ENCODE data around the gene CD244.
"Not testable (repeated sequence)": the region's sequence is repeated elsewhere in the genome, so short reads cannot be mapped to it uniquely, and the experiment has no call there.

CD244 gene

GRCh38 chr1:160862203-160863060 is at the start of gene CD244:
CD244 (minus strand) TSS chr1:160862887; CDS start chr1:160862677, 210 bp downstream.
- DNase-seq (ENCODE audit: low read depth, low spot score) = no peak

GRCh38 chr1:160911925-160912324 is 49.2 kb upstream of the CD244 start:
- no peak for DNase-seq (ENCODE audit: low read depth, low spot score)

DNA sequence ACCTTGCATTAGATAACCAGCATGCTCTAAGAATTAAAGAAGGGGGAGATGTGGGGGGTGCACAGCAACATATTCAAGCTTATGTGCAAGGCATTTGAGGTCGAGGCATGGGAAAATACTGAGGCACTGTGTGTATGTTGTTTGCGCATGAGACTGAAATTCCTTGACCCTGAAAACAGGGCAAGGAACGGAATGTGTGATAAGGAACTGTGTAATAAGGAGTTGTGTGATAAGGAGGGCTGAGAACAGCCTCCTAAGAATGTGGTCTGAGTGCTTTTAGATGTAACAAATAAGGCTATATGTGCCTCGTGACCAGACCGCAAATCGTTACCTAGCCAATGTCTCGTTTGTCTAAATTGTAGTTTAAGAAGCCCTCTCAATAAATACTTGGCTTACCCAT is 48.8 kb upstream of the CD244 start:
- DNase-seq (ENCODE audit: low read depth, low spot score) = no peak

DNA sequence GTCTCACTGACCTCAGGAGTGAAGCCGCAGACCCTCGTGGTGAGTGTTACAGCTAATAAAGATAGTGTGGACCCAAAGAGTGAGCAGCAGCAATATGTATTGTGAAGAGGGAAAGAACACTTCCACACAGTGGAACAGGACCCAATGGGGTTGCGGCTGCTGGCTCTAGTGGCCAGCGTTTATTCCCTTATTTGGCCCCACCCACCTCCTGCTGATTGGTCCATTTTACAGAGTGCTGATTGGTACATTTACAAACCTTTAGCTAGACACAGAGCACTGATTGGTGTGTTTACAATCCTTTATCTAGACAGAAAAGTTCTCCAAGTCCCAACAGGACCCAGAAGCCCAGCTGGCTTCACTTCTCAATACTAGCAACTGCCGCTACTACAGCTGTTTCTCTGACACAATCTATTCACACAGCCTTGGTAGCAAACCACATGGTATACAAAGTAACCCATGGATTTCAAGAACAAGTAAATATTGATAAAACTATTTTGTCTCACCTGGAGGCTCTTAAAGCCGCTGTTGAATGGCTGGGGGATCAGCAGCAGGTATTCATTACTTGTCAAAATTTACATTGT is 47.6 kb upstream of the CD244 start:
- DNase-seq (ENCODE audit: low read depth, low spot score) = no peak

DNA sequence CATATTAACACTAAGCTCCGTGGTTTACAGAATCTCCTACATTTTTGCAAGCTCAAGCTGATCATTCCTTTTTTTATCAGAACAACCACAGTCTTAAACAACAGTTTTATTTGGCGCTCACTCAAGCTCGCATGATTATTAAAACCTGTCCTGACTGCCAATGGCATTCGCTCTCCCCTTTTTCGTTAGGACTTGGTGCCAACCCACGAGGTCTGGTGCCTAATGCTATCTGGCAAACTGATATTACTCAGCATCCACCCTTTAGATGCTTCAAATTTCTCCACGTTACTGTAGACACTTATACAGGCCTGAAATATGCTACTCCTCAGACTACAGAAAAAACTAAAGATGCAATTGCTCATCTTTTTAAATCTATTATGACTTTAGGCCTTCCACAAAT is 45.3 kb upstream of the CD244 start:
- no peak for DNase-seq (ENCODE audit: low read depth, low spot score)

GRCh38 chr1:160905617-160905989 is 42.9 kb upstream of the CD244 start:
- no peak for DNase-seq (ENCODE audit: low read depth, low spot score)

- DNase-seq (ENCODE audit: low read depth, low spot score) = no peak
Observed at GRCh38 chr1:160904783-160905616, 42.3 kb upstream of the CD244 start.

DNA sequence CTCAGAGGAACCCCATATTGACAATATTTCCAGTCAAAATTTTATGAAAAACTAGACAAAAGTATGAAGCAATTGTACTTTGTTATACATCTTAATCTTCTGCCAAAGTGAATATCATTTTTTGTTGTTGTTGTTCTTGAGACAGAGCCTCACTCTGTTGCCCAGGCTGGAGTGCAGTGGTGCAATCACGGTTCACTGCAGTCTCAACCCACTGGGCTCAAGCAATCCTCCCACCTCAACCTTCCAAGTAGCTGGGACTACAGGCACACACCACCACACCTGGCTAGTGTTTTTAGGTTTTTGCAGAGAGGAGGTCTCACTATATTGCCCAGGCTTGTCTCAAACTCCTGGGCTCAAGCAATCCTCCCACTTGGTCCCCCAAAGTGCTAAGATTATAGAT is 39.6 kb upstream of the CD244 start:
- DNase-seq (ENCODE audit: low read depth, low spot score) = not testable (repeated sequence)

- no peak for DNase-seq (ENCODE audit: low read depth, low spot score)
Observed at GRCh38 chr1:160901768-160902167, 39.1 kb upstream of the CD244 start.

DNA sequence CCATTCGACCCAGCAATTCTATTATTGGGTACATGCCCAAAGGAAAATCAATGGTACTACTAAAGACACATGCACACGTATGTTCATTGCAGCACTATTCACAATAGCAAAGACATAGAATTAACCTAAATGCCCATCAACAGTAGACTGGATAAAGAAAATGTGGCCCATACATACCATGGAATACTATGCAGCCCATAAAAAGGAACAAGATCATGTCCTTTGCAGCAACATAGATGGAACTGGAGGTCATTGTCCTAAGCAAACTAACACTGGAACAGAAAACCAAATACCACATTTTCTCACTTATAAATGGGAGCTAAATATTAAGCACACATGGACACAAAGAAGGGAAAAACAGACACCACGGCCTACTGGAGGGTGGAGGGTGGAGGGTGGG is 38.0 kb upstream of the CD244 start:
- not testable (repeated sequence) for DNase-seq (ENCODE audit: low read depth, low spot score)

DNA sequence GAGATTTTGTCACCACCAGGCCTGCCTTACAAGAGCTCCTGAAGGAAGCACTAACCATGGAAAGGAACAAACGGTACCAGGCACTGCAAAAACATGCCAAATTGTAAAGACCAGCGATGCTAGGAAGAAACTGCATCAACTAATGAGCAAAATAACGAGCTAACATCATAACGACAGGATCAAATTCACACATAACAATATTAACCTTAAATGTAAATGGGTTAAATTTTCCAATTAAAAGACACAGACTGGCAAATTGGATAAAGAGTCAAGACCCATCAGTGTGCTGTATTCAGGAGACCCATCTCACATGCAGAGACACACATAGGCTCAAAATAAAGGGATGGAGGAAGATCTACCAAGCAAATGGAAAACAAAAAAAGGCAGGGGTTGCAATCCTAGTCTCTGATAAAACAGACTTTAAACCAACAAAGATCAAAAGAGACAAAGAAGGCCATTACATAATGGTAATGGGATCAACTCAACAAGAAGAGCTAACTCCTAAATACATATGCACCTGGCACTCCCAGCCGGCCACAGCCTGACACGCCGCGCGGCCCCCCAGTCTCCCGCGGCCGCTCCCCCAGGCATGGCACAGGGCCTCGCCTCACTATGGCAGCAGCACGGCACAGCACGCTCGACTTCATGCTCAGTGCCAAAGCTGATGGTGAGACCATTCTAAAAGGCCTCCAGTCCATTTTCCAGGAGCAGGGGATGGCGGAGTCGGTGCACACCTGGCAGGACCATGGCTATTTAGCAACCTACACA is 31.9 kb upstream of the CD244 start:
- DNase-seq (ENCODE audit: low read depth, low spot score) = not testable (repeated sequence)

DNA sequence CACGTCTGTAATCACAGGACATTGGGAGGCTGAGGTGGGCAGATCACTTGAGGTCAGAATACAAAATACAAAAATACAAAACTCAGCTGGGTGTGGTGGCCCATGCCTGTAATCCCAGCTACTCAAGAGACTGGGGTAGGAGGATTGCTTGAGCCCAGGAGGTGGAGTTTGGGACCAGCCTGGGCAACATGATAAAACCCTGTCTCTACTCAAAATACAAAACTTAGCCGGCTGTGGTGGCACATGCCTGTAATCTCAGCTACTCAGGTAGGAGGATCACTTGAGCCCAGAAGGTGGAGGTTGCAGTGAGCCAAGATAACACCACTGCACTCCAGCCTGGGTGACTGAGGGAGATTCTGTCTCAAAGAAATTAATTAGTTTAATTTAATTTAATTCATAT is 28.8 kb upstream of the CD244 start:
- DNase-seq (ENCODE audit: low read depth, low spot score) = no peak

DNA sequence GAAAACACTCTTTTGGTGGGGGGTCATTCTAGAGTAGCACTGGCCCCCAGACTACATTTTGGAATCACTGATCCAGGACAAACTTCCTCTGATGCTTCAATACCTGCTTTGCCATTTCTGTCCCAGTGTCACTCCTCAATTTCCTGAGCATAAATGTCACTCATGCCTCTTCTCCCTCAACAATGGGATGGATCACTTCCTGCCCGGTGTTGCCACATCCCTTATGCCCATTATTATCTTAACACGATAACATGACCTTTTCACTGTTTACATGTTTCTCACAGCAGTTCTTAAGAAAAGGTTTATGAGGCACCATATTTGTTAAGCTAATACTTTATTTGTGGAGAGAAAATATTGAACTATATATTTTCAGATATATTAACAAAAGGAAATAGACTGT is 26.2 kb upstream of the CD244 start:
- DNase-seq (ENCODE audit: low read depth, low spot score) = no peak

DNA sequence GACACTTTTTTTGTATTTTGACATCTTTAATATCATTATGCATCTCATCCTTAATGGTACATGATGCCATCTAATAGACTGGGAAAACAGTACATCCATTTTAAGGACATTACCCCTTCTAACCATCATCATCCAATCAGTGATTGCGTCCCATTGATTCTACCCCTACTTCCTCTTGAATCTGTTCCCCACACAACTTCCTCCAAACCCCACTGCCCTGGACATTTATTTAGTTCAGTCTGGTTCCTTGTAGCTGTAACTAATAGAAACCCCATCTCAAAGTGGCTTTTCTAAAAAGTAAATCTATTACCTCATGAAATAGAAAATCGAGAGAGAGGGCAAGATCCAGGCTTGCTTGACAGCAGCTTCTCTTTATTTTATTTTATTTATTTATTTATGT is 24.4 kb upstream of the CD244 start:
- DNase-seq (ENCODE audit: low read depth, low spot score) = no peak

- no peak for DNase-seq (ENCODE audit: low read depth, low spot score)
Observed at GRCh38 chr1:160885042-160885441, 22.4 kb upstream of the CD244 start, which contains the start of gene ITLN1. ITLN1 (minus strand) TSS chr1:160885180; CDS start chr1:160884877, 303 bp downstream.

GRCh38 chr1:160884579-160884978 is 21.9 kb upstream of the CD244 start:
- no peak for DNase-seq (ENCODE audit: low read depth, low spot score)

- DNase-seq (ENCODE audit: low read depth, low spot score) = no peak
Observed at GRCh38 chr1:160883581-160884513, 21.2 kb upstream of the CD244 start.

GRCh38 chr1:160882582-160882981 is 19.9 kb upstream of the CD244 start:
- DNase-seq (ENCODE audit: low read depth, low spot score) = no peak

DNA sequence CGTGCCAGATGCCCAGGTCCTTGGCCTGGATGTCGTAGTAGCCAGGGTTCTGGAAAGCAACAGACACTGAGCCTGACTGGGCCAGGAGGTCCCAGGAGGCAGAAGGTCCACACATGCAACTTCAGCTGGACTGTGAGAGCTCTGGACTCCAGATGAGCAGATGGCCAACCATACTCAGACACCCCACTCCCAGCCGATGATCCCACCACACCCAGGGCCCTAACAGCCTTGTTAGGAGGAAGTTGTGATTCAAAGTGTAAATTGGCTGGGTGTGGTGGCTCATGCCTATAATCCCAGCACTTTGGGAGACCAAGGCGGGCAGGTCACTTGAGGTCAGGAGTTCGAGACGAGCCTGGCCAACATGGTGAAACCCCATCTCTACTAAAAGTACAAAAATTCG is 18.6 kb upstream of the CD244 start:
- DNase-seq (ENCODE audit: low read depth, low spot score) = not testable (repeated sequence)

DNA sequence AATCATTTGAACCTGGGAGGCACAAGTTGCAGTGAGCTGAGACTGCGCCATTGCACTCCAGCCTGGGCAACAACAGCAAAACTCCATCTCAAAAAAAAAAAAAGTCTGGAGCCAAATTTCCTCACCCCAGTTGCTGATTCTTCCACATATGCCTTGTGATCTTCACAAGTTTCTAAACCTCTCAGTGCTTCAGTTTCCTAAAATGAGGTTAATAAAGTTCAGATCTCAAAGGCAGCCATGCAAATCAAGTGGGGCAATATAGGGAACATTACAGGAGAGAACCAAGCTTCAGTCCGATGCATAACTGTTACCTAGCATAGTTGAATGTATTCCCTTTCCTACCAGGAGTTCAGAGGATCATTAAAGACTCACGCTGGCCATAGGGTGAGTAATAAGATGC is 17.5 kb upstream of the CD244 start:
- DNase-seq (ENCODE audit: low read depth, low spot score) = no peak

Data from brain pericyte (primary cell).